ENCODE measurements around the gene FASTKD2.

The FASTKD2 gene

DNA sequence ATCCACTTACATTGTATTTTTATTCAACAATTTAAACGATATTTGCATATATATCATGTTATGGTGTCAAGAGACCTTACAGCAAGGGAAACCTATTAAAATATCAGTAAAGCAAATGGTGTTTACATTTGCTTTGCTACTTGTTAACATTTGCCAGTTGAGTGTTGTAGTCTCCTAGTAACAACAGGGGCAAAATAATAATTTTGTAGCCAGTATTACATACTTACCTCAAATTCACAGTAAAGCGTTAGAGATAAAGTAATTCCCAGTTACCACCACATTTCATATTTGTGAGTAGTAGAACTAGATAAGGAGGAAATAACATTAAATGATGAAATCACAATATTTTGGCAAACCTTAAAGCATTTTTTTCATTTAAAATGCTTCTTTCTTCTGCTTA, 71.3 kb downstream of the FASTKD2 start:
- DNase-seq (ENCODE audit: low read depth, low spot score) = no peak

DNA sequence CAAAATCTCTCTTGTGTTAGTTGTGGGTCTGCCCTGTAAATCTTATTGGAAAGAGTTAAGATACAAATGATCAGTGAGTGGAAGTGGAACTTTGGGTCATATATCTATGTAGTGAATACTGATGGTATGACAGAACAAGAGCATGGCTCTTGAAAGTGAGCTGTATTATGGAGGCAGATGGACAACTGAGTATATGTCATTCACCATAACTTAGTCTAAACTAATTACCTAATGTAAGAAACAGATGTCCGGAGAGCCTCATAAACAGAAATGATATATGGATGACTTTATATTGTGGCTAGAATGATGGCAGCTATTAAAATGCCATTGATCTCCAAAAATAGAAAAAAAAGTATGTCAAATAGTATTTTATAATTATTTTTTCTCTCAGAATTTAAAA, 72.4 kb downstream of the FASTKD2 start:
- DNase-seq (ENCODE audit: low read depth, low spot score) = no peak

DNA sequence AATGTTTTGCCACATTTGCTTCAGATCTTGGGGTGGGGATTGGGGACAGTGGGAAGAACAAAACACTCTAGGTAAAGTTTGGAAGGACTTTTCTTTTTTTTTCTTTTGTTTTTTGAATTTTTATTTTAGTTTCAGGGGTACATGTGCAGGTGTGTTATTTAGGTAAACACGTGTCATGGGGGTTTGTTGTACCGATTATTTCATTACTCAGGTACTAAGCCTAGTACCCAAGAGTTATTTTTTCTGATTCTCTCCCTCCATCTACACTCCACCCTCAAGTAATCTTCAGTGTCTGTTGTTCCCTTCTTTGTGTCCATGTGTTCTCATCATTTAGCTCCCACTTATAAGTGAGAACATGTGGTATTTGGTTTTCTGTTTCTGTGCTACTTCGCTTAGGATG, 73.3 kb downstream of the FASTKD2 start:
- DNase-seq (ENCODE audit: low read depth, low spot score) = no peak

DNA sequence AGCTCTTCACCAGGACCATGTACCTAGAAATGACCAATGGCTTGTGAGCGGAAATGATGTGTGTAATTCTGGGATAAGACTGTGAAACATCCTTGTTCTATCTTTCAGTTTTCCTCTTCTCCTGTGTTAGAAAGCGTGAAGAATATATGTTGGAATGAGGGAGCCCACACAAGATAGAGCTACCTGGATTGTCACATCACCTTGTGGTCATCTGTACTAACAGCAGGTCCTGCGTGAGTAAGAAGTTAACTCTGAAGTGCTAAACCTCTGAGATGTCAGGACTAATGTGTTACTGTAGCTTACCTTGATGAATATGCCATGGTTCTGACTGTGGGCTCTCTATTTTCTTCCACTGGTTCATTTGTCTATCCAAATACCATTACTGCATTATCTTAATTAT, 75.6 kb downstream of the FASTKD2 start:
- no peak for DNase-seq (ENCODE audit: low read depth, low spot score)
